H9 (cell line): ENCODE data around the gene WDR72. TPM values are rescaled to one million over a fixed set of nuclear protein-coding genes. Genes with fewer than 3 reads are reported as not detected.
A peak's percentile ranks its signal among the peaks of the same experiment; 100 is the strongest.

Experiments used
- DNase-seq: peaks from one replicate; pipeline ENCODE4 v3.0.0-alpha.2; 2017
- H2AFZ ChIP-seq: one replicate; pipeline ENCODE4 v1.6.1; 2013; ENCODE audit warnings: mild to moderate bottlenecking, low read length, control low read depth, moderate library complexity
- H2AK5ac ChIP-seq: 2 replicates; pipeline ENCODE4 v1.6.1; 2013; ENCODE audit warnings: low read length, control low read depth, mixed read lengths; ENCODE audit not compliant: insufficient read length
- H2BK120ac ChIP-seq: one replicate; pipeline ENCODE4 v1.6.1; 2013; ENCODE audit warnings: low read depth, mild to moderate bottlenecking, low read length, control low read depth, inconsistent platforms; ENCODE audit not compliant: poor library complexity, severe bottlenecking
- H2BK12ac ChIP-seq: 2 replicates; pipeline ENCODE4 v1.6.1; 2013; ENCODE audit warnings: low read length, control low read depth, mixed read lengths, low read depth; ENCODE audit not compliant: insufficient read length
- H2BK15ac ChIP-seq: 2 replicates; pipeline ENCODE4 v1.6.1; 2013; ENCODE audit warnings: low read depth, low read length, control low read depth
- H2BK20ac ChIP-seq: one replicate; pipeline ENCODE4 v1.6.1; 2013; ENCODE audit warnings: low read depth, mild to moderate bottlenecking, low read length, control low read depth, inconsistent platforms; ENCODE audit not compliant: poor library complexity, severe bottlenecking
- H2BK5ac ChIP-seq: 2 replicates; pipeline ENCODE4 v1.6.1; 2013; ENCODE audit warnings: low read length, control low read depth, mixed read lengths; ENCODE audit not compliant: insufficient read length
- H3K14ac ChIP-seq: 2 replicates; pipeline ENCODE4 v1.6.1; 2013; ENCODE audit warnings: low read length, control low read depth; ENCODE audit not compliant: insufficient read depth
- H3K18ac ChIP-seq: 2 replicates; pipeline ENCODE4 v1.6.1; 2013; ENCODE audit warnings: low read depth, mild to moderate bottlenecking, mixed read lengths, low read length, control low read depth; ENCODE audit not compliant: insufficient read length
- H3K23ac ChIP-seq: 2 replicates; pipeline ENCODE4 v1.6.1; 2013; ENCODE audit warnings: low read length, control low read depth, mixed read lengths, low read depth; ENCODE audit not compliant: insufficient read length
- H3K23me2 ChIP-seq: 2 replicates; pipeline ENCODE4 v1.6.1; 2013; ENCODE audit warnings: low read depth, mild to moderate bottlenecking, mixed read lengths, low read length, control low read depth; ENCODE audit not compliant: insufficient read length, poor library complexity, severe bottlenecking
- H3K27ac ChIP-seq: 2 replicates; pipeline ENCODE4 v1.5.1; 2013; ENCODE audit warnings: low read length, control low read depth, mixed read lengths, low read depth; ENCODE audit not compliant: insufficient read length
- H3K27me3 ChIP-seq: 2 replicates; pipeline ENCODE4 v1.6.1; 2013; ENCODE audit warnings: low read length, control low read depth, inconsistent platforms; ENCODE audit not compliant: insufficient read depth
- H3K4ac ChIP-seq: 2 replicates; pipeline ENCODE4 v1.6.1; 2013; ENCODE audit warnings: low read depth, mild to moderate bottlenecking, control low read depth, inconsistent platforms, low read length, moderate library complexity
- H3K4me1 ChIP-seq: 2 replicates; pipeline ENCODE4 v1.6.1; 2013; ENCODE audit warnings: low read length, control low read depth, inconsistent platforms; ENCODE audit not compliant: insufficient read depth
- H3K4me2 ChIP-seq: 2 replicates; pipeline ENCODE4 v1.6.1; 2013; ENCODE audit warnings: low read length, control low read depth, mixed read lengths; ENCODE audit not compliant: insufficient read length, insufficient read depth
- H3K56ac ChIP-seq: 2 replicates; pipeline ENCODE4 v1.6.1; 2013; ENCODE audit warnings: low read depth, mild to moderate bottlenecking, mixed read lengths, low read length, control low read depth; ENCODE audit not compliant: insufficient read length
- H3K79me1 ChIP-seq: 2 replicates; pipeline ENCODE4 v1.6.1; 2013; ENCODE audit warnings: low read depth, mild to moderate bottlenecking, moderate library complexity, low read length, control low read depth, inconsistent platforms; ENCODE audit not compliant: insufficient read depth, poor library complexity, severe bottlenecking
- H3K79me2 ChIP-seq: 2 replicates; pipeline ENCODE4 v1.6.1; 2013; ENCODE audit warnings: low read length, control low read depth, inconsistent platforms; ENCODE audit not compliant: insufficient read depth
- H3K9ac ChIP-seq: 2 replicates; pipeline ENCODE4 v1.6.1; 2013; ENCODE audit warnings: low read length, control low read depth, mixed read lengths; ENCODE audit not compliant: insufficient read length; ENCODE audit errors: extremely low read depth
- H3K9me3 ChIP-seq: one replicate; pipeline ENCODE4 v1.6.1; 2013; ENCODE audit warnings: low read depth, low read length, inconsistent platforms; ENCODE audit not compliant: control insufficient read depth
- H3T11ph ChIP-seq: one replicate; pipeline ENCODE4 v1.6.1; 2013; ENCODE audit warnings: mild to moderate bottlenecking, low read length, control low read depth, inconsistent platforms
- H4K20me1 ChIP-seq: one replicate; pipeline ENCODE4 v1.6.1; 2013; ENCODE audit not compliant: control insufficient read depth, insufficient read length, insufficient read depth
- H4K5ac ChIP-seq: 2 replicates; pipeline ENCODE4 v1.6.1; 2013; ENCODE audit warnings: low read depth, mild to moderate bottlenecking, mixed read lengths, low read length, control low read depth; ENCODE audit not compliant: insufficient read length
- H4K8ac ChIP-seq: replicated peaks from 2 replicates; pipeline ENCODE4 v1.6.1; 2013; ENCODE audit warnings: low read length, control low read depth, mixed read lengths, low read depth; ENCODE audit not compliant: insufficient read length
- H4K91ac ChIP-seq: 2 replicates; pipeline ENCODE4 v1.6.1; 2013; ENCODE audit warnings: low read depth, mild to moderate bottlenecking, moderate library complexity, mixed read lengths, low read length, control low read depth; ENCODE audit not compliant: insufficient read length
- H3K27ac Mint-ChIP-seq, 3 experiments: 2 replicates in 2 of 3; 3 replicates in 1 of 3; pipeline ENCODE4 v1.8.0; 2020 to 2021; ENCODE audit warnings: mixed read lengths in 3 of 3, mild to moderate bottlenecking in 1 of 3, moderate library complexity in 1 of 3
- H3K27me3 Mint-ChIP-seq: 2 replicates; pipeline ENCODE4 v1.8.0; 2021; ENCODE audit warnings: low read depth, mild to moderate bottlenecking, moderate library complexity, mixed read lengths
- H3K36me3 Mint-ChIP-seq, 3 experiments: 2 replicates in 2 of 3; 3 replicates in 1 of 3; pipeline ENCODE4 v1.8.0; 2020 to 2021; ENCODE audit warnings: low read depth in 3 of 3, mixed read lengths in 3 of 3; ENCODE audit not compliant: insufficient read depth in 1 of 3
- H3K4me1 Mint-ChIP-seq, 2 experiments: 2 replicates each; pipeline ENCODE4 v1.8.0; 2020; ENCODE audit warnings: mixed read lengths in 2 of 2
- H3K4me3 Mint-ChIP-seq, 2 experiments: 2 replicates in 1 of 2; 3 replicates in 1 of 2; pipeline ENCODE4 v1.8.0; 2020 to 2021; ENCODE audit warnings: mild to moderate bottlenecking in 2 of 2, mixed read lengths in 2 of 2, moderate library complexity in 1 of 2
- H3K9me3 Mint-ChIP-seq, 2 experiments: 2 replicates in 1 of 2; 3 replicates in 1 of 2; pipeline ENCODE4 v1.8.0; 2020; ENCODE audit warnings: mild to moderate bottlenecking in 2 of 2, mixed read lengths in 2 of 2, moderate library complexity in 1 of 2
- WGBS: extraction: QIAGEN DNeasy Blood & Tissue Kit; methylation state at CpG from one replicate; pipeline ENCODE4 v1.1.7; 2013; ENCODE audit warnings: missing lambda C conversion rate, low lambda C conversion rate, mixed read lengths; ENCODE audit not compliant: insufficient read length; ENCODE audit errors: extremely low coverage; 5-methylcytosine and 5-hydroxymethylcytosine counted together
- total RNA-seq: library from RNA; stranded (reverse); gene quantifications from 2 replicates; pipeline ENCODE4 v1.2.1, GENCODE V29; 2021
- TF ChIP-seq, protein P1 (sequence below): fragments of 200-600 bp; sonication (generic); conservative IDR thresholded peaks from 3 replicates; pipeline ENCODE4 v1.8.0; 2021; ENCODE audit warnings: antibody characterized with exemption, mild to moderate bottlenecking

The WDR72 gene
- total RNA-seq, 1 experiment from 2014 or later, result 2.9 TPM

GRCh38 chr15:53539878-53540277 lies 219.6 kb downstream of the WDR72 start:
- Mint-ChIP-seq H3K4me3 (no peak overlapping the region; a peak in 1 of 5 replicates), H3K27me3 (no peaks in the 10 kb centered on the region), H3K4me1 (peaks cover 5 to 7% of the 10 kb centered on the region in 2 experiments), H3K27ac (no peak overlapping the region), H3K9me3 (peaks cover 6 to 11% of the 10 kb centered on the region in 2 experiments; a peak in 3 of 5 replicates), H3K36me3 (peaks cover 0 to 12% (median 0%) of the 10 kb centered on the region in 3 experiments; a peak in 2 of 7 replicates)
- H4K8ac ChIP-seq, result no peak overlapping the region
- no peak overlapping the region for H2BK5ac ChIP-seq
- H4K91ac ChIP-seq, result no peak overlapping the region
- no peak overlapping the region for H2BK12ac ChIP-seq
- no peak overlapping the region for H3K27ac ChIP-seq
- H3K18ac ChIP-seq, result no peak overlapping the region
- H3K23me2 ChIP-seq, result no peaks in the 10 kb centered on the region
- H2AFZ ChIP-seq, result no peak overlapping the region
- H3T11ph ChIP-seq, result no peak overlapping the region
- no peak overlapping the region for H3K14ac ChIP-seq
- TF ChIP-seq, protein P1, sequence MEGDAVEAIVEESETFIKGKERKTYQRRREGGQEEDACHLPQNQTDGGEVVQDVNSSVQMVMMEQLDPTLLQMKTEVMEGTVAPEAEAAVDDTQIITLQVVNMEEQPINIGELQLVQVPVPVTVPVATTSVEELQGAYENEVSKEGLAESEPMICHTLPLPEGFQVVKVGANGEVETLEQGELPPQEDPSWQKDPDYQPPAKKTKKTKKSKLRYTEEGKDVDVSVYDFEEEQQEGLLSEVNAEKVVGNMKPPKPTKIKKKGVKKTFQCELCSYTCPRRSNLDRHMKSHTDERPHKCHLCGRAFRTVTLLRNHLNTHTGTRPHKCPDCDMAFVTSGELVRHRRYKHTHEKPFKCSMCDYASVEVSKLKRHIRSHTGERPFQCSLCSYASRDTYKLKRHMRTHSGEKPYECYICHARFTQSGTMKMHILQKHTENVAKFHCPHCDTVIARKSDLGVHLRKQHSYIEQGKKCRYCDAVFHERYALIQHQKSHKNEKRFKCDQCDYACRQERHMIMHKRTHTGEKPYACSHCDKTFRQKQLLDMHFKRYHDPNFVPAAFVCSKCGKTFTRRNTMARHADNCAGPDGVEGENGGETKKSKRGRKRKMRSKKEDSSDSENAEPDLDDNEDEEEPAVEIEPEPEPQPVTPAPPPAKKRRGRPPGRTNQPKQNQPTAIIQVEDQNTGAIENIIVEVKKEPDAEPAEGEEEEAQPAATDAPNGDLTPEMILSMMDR, result no peak
- no peak overlapping the region for H3K56ac ChIP-seq
- no peak overlapping the region for H2BK20ac ChIP-seq
- H3K23ac ChIP-seq, result no peak overlapping the region
- H3K4me2 ChIP-seq, result peak overlapping the region; percentile 58
- H3K4me1 ChIP-seq, result no peaks in the 10 kb centered on the region
- H3K9me3 ChIP-seq, result no peaks in the 10 kb centered on the region
- no peak for DNase-seq
- peak overlapping the region; percentile 70 for H3K9ac ChIP-seq
- H2BK15ac ChIP-seq, result no peak overlapping the region
- H3K79me2 ChIP-seq, result no peaks in the 10 kb centered on the region
- no peak overlapping the region for H3K4ac ChIP-seq
- no peaks in the 10 kb centered on the region for H3K27me3 ChIP-seq
- no peaks in the 10 kb centered on the region for H3K79me1 ChIP-seq
- no CpG with 5 or more reads among the region's 3 CpGs for WGBS
- no peak overlapping the region for H2AK5ac ChIP-seq
- no peaks in the 10 kb centered on the region for H4K20me1 ChIP-seq
- H4K5ac ChIP-seq, result no peak overlapping the region
- no peak overlapping the region for H2BK120ac ChIP-seq
